HG03565 (cell line): ENCODE results near the gene MAP3K5.
"Not testable (repeated sequence)": the region's sequence is repeated elsewhere in the genome, so short reads cannot be mapped to it uniquely, and the experiment has no call there.

Source experiments
- ATAC-seq: cut with Tn5 transposase; IDR thresholded peaks from one replicate; pipeline ENCODE4 v1.9.1; 2021; ENCODE audit warnings: mild to moderate bottlenecking, moderate library complexity; ENCODE audit not compliant: unreplicated experiment

Gene MAP3K5

GRCh38 chr6:136696238-136696637 is 96.0 kb downstream of the MAP3K5 start:
- no peak for ATAC-seq

DNA sequence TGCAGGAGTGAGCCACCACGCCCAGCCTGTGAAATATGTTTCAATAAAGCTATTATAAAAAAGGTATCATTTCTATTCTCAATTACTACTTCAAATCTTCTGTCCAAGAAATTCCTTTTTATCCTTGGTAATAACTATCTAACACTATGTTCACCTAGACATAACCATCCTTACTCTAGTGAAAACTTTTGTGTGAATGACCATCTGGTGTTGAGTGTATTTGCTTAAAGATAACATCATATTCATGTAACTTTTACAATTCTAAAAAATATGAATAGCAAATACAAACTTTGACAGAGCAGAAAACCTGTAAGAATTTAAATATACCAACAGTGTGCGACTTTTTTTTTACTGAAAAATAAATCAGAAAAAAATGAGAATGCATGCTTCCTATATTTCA is 96.9 kb downstream of the MAP3K5 start:
- no peak for ATAC-seq

DNA sequence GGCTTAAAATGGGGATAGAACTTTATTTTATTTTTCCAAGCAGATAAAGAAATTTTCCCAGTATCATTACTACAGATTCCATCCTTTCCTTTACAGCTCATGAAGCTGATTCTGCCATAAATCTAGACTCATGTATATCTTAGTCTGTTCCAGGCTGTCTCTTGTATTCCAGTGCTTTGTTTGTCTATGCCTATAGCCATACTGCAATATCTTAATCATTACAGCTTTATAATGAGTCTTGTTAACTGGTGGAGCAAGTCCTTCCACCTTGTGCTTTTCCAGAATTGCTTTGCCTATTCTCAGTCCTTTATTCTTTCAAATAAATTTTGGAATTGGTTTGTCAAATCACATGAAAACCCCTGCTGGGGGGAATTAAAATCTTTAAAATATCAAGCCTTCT is 99.2 kb downstream of the MAP3K5 start:
- ATAC-seq: no peak

- ATAC-seq: not testable (repeated sequence)
Measured at GRCh38 chr6:136687894-136688293, 104.4 kb downstream of the MAP3K5 start.

DNA sequence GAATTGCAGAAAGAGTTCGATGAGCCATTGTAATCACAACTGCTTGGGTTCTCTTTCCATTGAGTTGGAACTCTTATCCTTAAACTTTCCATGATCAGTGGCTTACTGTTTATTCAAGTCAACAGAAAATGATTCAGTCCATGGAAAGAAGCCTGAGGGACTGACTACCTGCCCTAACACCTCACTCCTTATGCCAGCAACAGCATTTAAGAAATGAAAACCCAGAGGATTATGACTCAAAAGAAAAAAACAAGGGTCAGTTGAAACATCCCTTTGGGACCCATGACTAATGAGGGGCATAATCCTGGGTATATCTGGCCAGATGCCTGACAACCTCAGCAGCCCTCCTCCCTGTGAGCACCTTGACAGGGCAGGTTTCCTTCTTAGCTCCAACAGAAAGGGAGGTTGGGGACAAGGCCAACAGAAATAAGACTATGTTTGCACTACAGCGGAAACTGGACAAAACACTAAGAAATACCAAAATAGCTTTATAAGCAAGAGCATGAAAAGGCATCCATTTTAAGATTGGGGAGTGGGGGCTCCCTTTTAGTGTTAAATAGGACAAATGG is 106.7 kb downstream of the MAP3K5 start:
- no peak for ATAC-seq

DNA sequence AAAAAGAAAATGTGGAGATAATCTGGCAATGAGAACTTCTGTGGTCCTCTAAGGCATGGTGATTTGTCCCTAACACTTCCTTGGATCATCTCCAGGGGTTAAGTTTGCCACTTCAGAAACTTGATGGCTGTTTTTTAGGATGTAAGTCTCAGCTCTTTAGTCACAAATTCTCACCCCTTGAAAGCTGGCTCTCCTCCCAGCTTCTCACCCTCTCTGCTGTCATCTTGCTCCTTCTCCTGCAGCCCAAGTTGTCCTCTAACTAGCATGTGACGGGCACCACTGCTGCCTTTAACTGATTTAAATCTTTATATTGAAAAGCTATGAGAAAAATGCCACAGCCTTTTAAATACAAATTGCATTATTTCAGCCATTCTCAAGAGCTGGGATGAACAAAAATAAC is 107.8 kb downstream of the MAP3K5 start:
- ATAC-seq: no peak

GRCh38 chr6:136683209-136683941 is 108.9 kb downstream of the MAP3K5 start:
- ATAC-seq: no peak

- ATAC-seq: no peak
Measured at GRCh38 chr6:136682292-136682691, 110.0 kb downstream of the MAP3K5 start.

DNA sequence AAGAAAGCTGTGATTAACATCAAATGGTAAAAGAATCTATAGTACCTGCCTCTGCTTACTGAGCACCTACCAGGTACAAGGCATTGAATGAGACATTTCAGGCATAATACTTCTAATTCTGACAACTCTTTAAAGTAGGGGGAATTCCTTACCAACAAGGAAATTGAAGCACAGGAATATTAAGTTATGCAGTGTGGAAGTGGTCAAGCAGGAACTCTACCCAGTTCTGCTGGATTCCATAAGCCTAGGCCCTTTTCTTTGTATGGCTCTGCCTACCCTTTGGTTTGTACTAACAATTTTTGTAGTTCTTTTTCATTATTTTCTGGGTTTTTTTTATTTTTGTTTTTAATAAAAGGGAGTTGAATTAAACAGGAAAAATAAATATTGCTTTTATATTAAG is 114.5 kb downstream of the MAP3K5 start:
- ATAC-seq: no peak

GRCh38 chr6:136677344-136677743 is 114.9 kb downstream of the MAP3K5 start:
- no peak for ATAC-seq

- ATAC-seq: no peak
Measured at GRCh38 chr6:136676075-136676474, 116.2 kb downstream of the MAP3K5 start.

DNA sequence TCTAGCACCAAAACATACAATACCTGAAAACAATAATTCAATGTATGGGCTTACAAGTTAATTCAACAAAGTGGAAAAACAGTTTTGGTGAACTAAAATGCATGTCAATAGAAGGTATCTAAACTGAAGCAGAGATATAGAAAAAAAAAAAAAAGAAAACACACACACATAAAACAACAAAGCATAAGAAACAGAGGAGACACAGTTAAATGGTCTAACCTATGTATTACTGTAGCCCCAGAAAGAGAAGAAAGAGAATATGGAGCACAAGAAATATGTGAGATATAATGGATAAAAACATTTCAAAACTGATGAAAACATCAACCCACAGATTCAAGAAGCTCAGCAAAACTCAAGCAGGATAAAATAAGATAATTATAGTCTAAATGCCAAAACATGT is 118.7 kb downstream of the MAP3K5 start:
- no peak for ATAC-seq

- ATAC-seq: no peak
Measured at GRCh38 chr6:136672144-136672543, 120.1 kb downstream of the MAP3K5 start.

DNA sequence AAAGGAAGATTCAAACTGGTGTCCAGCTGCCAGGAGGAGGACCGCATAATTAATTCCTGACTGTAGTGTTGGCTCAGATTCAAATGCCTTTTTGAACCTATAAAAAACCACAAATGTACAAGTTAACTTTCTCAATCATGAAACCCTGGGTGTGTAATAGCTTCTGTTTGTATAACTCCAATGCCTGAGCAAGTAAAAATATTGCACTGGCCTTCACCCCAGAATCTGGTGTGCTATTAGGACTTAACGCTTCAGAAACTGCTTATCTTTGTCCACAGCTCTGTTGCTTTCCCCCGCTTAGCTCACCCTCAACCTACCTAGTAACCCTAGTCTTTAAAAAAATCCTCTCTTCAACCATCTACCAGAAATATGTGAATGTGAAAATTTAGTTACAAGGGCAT is 123.0 kb downstream of the MAP3K5 start:
- ATAC-seq: no peak

GRCh38 chr6:136668571-136668970 is 123.7 kb downstream of the MAP3K5 start:
- ATAC-seq: no peak

DNA sequence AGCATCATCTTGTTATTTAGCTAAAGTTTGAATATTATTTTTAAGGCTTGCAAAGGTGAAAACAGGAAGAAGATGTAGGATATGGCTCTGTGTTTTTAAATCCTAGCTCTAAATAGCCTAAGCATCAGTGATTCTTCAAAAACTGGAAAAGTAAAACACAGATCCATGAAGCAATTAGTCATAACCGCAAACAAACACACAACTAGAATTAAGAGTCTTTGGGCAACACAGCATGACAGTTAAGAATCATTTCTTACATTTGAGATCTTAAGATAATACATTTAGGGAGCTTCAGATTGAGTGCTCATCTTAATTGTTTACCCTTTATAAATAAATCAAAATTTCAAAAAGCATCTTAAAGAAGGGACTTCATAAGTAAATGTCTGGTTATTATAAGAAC is 126.2 kb downstream of the MAP3K5 start:
- no peak for ATAC-seq

DNA sequence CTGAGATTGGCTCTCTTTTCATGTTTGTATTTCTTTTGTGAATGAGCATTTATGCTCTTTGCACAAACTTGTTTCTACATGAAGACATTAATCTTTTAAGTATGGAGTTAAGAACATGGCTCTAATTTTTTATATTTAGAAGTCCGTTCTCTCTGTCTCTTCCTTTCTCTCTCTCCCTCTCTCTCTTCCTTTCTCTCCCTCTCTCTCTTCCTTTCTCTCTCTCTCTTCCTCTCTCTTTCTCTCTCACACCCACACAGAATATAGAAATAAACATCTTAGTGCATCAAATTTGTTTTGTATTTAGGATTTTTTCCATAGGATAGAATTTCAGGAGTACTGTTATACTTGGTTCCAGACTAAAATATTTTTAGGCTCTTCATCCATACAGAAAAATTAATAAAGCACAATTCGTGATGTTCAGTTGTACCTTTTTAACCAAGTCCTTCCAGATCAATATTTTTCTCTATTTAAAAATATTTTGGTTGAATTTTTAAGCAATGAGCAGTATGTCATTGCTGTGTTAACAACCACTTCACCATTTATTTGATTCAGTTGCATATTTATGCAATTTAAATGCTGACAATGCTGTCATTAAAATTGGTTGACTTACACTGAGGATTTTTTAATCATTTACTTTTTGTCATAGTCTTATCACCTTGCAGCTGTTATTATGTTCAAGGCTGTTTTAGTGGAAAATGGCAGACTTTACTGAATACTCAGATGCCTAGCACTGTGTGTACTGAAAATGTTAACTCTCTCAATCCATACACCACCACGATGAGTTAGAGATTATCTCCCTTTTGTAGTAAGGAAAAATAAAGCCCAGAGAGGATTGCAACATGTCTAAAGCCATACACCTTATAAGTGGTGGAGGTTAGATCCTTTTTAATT is 129.7 kb downstream of the MAP3K5 start:
- ATAC-seq: no peak

DNA sequence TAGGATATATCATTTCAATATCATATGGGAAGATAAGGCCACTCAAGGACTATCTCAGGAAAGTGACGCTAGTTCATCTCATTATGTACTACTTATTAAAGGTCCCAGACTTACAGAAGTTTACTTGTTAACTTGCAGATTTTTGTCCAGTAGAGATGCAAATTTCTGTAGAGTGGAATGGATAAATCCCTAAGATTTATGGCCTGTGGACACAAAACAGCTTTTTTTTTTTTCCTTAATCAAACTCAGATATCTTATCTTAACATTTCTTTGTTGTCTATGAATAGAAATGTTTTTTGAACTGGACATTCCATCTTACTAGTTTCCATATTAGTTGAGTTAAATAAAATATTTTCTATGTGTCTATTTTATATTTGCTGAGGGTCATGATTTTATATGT is 131.6 kb downstream of the MAP3K5 start:
- no peak for ATAC-seq

GRCh38 chr6:136659991-136660499 is 132.2 kb downstream of the MAP3K5 start:
- no peak for ATAC-seq

- no peak for ATAC-seq
Measured at GRCh38 chr6:136658711-136659110, 133.6 kb downstream of the MAP3K5 start.

- no peak for ATAC-seq
Measured at GRCh38 chr6:136657666-136658065, 134.6 kb downstream of the MAP3K5 start.

DNA sequence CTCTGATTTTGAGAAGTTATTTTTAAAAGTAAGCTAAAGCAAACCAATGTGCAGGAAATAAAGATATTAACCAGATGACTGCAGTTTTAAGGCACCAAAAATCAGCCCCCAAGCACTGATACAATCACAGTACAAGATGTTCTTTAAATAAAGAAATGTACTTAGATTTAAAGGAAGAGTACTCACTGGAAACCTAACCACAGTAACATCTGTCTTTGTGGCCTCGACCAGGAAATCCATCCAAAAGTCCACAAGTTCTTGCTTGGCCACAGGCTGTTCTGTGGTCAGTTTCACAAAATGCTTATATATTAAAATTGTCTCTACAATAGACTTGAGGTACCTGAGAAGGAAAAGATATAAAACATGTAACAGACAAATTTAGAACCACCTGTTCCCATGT is 136.2 kb downstream of the MAP3K5 start:
- no peak for ATAC-seq
